NK-92 (cell line): ENCODE results near the gene MFSD11.
A peak's percentile ranks its signal among the peaks of the same experiment; 100 is the strongest.
"Not testable (repeated sequence)": the region's sequence is repeated elsewhere in the genome, so short reads cannot be mapped to it uniquely, and the experiment has no call there.

Experiments
- DNase-seq: peaks from one replicate; lab custom pipeline; 2025; ENCODE audit not compliant: unreplicated experiment; lab: John Stamatoyannopoulos, UW

MFSD11 gene

GRCh38 chr17:76726231-76726775, 11.6 kb upstream of the MFSD11 start, which contains the start of gene JMJD6:
Gene JMJD6, minus strand, starts transcription at chr17:76726606. Its CDS starts 131 bp downstream, at chr17:76726475.
- DNase-seq = peak; percentile 71

GRCh38 chr17:76726776-76727718, 10.9 kb upstream of the MFSD11 start, which contains the start of gene METTL23:
Gene METTL23, plus strand, starts transcription at chr17:76726839. Its CDS starts 2,872 bp downstream, at chr17:76729711.
- no peak for DNase-seq

GRCh38 chr17:76727745-76728456, 10.0 kb upstream of the MFSD11 start:
- DNase-seq = no peak

- DNase-seq = not testable (repeated sequence)
Measured at GRCh38 chr17:76731800-76732733, 5.9 kb upstream of the MFSD11 start.

GRCh38 chr17:76732734-76733617, 4.9 kb upstream of the MFSD11 start:
- no peak for DNase-seq

- no peak for DNase-seq
Measured at GRCh38 chr17:76733618-76733957, 4.3 kb upstream of the MFSD11 start.

GRCh38 chr17:76734080-76734840, 3.7 kb upstream of the MFSD11 start:
- no peak for DNase-seq

- DNase-seq = no peak
Measured at GRCh38 chr17:76735006-76735405, 2.9 kb upstream of the MFSD11 start.

- no peak for DNase-seq
Measured at GRCh38 chr17:76735586-76736348, 2.2 kb upstream of the MFSD11 start.

- no peak for DNase-seq
Measured at GRCh38 chr17:76736349-76737081, 1.4 kb upstream of the MFSD11 start.

GRCh38 chr17:76737082-76737675, 740 bp upstream of the MFSD11 start, which contains the start of gene SRSF2:
Gene SRSF2, minus strand, starts transcription at chr17:76737331. Its CDS starts 171 bp downstream, at chr17:76737160.
- peak; percentile 82 for DNase-seq

GRCh38 chr17:76738468-76738850, 540 bp downstream of the MFSD11 start:
- no peak for DNase-seq

GRCh38 chr17:76739568-76740115, 1.7 kb downstream of the MFSD11 start:
- DNase-seq = not testable (repeated sequence)

- DNase-seq = no peak
Measured at GRCh38 chr17:76740329-76741118, 2.6 kb downstream of the MFSD11 start.

- no peak for DNase-seq
Measured at GRCh38 chr17:76742958-76743357, 5.0 kb downstream of the MFSD11 start.

GRCh38 chr17:76744747-76745146, 6.8 kb downstream of the MFSD11 start:
- DNase-seq = no peak
